Mesendoderm (in vitro differentiated cells): ENCODE measurements around the gene ALDOA.

Experiments
- DNase-seq: peaks from one replicate; pipeline ENCODE4 v3.0.0; 2013
- H2AK5ac ChIP-seq: 2 replicates; pipeline ENCODE4 v1.6.1; 2013; ENCODE audit warnings: low read length, inconsistent platforms
- H2BK120ac ChIP-seq: 2 replicates; pipeline ENCODE4 v1.6.1; 2013; ENCODE audit warnings: low read depth, mild to moderate bottlenecking, low read length, moderate library complexity, mixed read lengths
- H2BK15ac ChIP-seq: replicated peaks from 2 replicates; pipeline ENCODE4 v1.6.1; 2013; ENCODE audit warnings: low read depth, mild to moderate bottlenecking, moderate library complexity
- H2BK5ac ChIP-seq: 2 replicates; pipeline ENCODE4 v1.6.1; 2013; ENCODE audit warnings: low read length, inconsistent platforms
- H3K18ac ChIP-seq: 2 replicates; pipeline ENCODE4 v1.6.1; 2013; ENCODE audit warnings: mild to moderate bottlenecking, low read length, mixed read lengths
- H3K23ac ChIP-seq: one replicate; pipeline ENCODE4 v1.6.1; 2013; ENCODE audit warnings: low read length
- H3K27ac ChIP-seq: 2 replicates; pipeline ENCODE4 v1.5.1; 2013; ENCODE audit warnings: low read depth, mild to moderate bottlenecking, inconsistent platforms, low read length, moderate library complexity
- H3K27me3 ChIP-seq: 2 replicates; pipeline ENCODE4 v1.6.1; 2013; ENCODE audit warnings: low read length, control low read depth, mild to moderate bottlenecking, inconsistent platforms; ENCODE audit not compliant: insufficient read depth, poor library complexity
- H3K36me3 ChIP-seq: 2 replicates; pipeline ENCODE4 v1.6.1; 2013; ENCODE audit warnings: low read length, inconsistent platforms; ENCODE audit not compliant: control insufficient read depth, insufficient read depth
- H3K4ac ChIP-seq: one replicate; pipeline ENCODE4 v1.6.1; 2013; ENCODE audit warnings: low read depth, mild to moderate bottlenecking, low read length, moderate library complexity
- H3K4me1 ChIP-seq: 2 replicates; pipeline ENCODE4 v1.6.1; 2013; ENCODE audit warnings: low read depth, low read length, inconsistent platforms; ENCODE audit not compliant: control insufficient read depth
- H3K4me2 ChIP-seq: 2 replicates; pipeline ENCODE4 v1.6.1; 2013; ENCODE audit warnings: low read length
- H3K4me3 ChIP-seq: 2 replicates; pipeline ENCODE4 v1.5.1; 2013; ENCODE audit warnings: mild to moderate bottlenecking, low read length
- H3K56ac ChIP-seq: one replicate; pipeline ENCODE4 v1.6.1; 2013; ENCODE audit warnings: low read length
- H3K79me1 ChIP-seq: 2 replicates; pipeline ENCODE4 v1.6.1; 2013; ENCODE audit warnings: low read length, inconsistent platforms
- H3K79me2 ChIP-seq: 2 replicates; pipeline ENCODE4 v1.6.1; 2013; ENCODE audit warnings: mild to moderate bottlenecking, low read length; ENCODE audit not compliant: control insufficient read depth, insufficient read depth
- H3K9ac ChIP-seq: 2 replicates; pipeline ENCODE4 v1.6.1; 2013; ENCODE audit warnings: low read length, inconsistent platforms
- H4K5ac ChIP-seq: one replicate; pipeline ENCODE4 v1.6.1; 2013; ENCODE audit warnings: low read length
- H4K8ac ChIP-seq: one replicate; pipeline ENCODE4 v1.6.1; 2013; ENCODE audit warnings: low read depth, mild to moderate bottlenecking, control low read depth, low read length, moderate library complexity
- WGBS: extraction: QIAGEN DNeasy Blood & Tissue Kit; methylation state at CpG from one replicate; pipeline ENCODE4 v1.1.7; 2013; ENCODE audit warnings: low lambda C conversion rate, missing lambda C conversion rate; ENCODE audit not compliant: insufficient coverage; ENCODE audit errors: extremely low coverage; 5-methylcytosine and 5-hydroxymethylcytosine counted together

The ALDOA gene

GRCh38 chr16:30063893-30064728 is 1.4 kb upstream of the ALDOA start:
- H3K4ac ChIP-seq = peak overlapping the region; percentile 98
- H4K5ac ChIP-seq = no peak overlapping the region
- peaks cover 11% of the 10 kb centered on the region for H3K36me3 ChIP-seq
- H3K4me1 ChIP-seq = peaks cover 11% of the 10 kb centered on the region
- H3K4me2 ChIP-seq = peak overlapping the region; percentile 93
- H3K27me3 ChIP-seq = no peaks in the 10 kb centered on the region
- H3K9ac ChIP-seq = peak overlapping the region; percentile 100
- H2BK120ac ChIP-seq = peak overlapping the region; percentile 46
- H3K23ac ChIP-seq = peak overlapping the region; percentile 85
- H3K27ac ChIP-seq = peak overlapping the region; percentile 100
- no peak overlapping the region for H2AK5ac ChIP-seq
- H3K4me3 ChIP-seq = peak overlapping the region; percentile 86
- H4K8ac ChIP-seq = peak overlapping the region; percentile 28
- peak overlapping the region; percentile 100 for H3K56ac ChIP-seq
- no peak overlapping the region for H2BK15ac ChIP-seq
- no peak overlapping the region for H2BK5ac ChIP-seq
- peaks cover 20% of the 10 kb centered on the region for H3K79me1 ChIP-seq
- no CpG with 5 or more reads among the region's 27 CpGs for WGBS
- peak overlapping the region; percentile 31 for H3K18ac ChIP-seq
- H3K79me2 ChIP-seq = peaks cover 22% of the 10 kb centered on the region
- peak; percentile 77 for DNase-seq

GRCh38 chr16:30064729-30065101 is 845 bp upstream of the ALDOA start:
- no peak overlapping the region for H2BK15ac ChIP-seq
- no CpG with 5 or more reads among the region's 25 CpGs for whole genome bisulfite sequencing
- H2BK120ac ChIP-seq = peak overlapping the region; percentile 46
- H3K79me2 ChIP-seq = peaks cover 25% of the 10 kb centered on the region
- peak overlapping the region; percentile 100 for H3K9ac ChIP-seq
- H3K18ac ChIP-seq = peak overlapping the region; percentile 31
- H3K4me2 ChIP-seq = peak overlapping the region; percentile 93
- H3K56ac ChIP-seq = peak overlapping the region; percentile 100
- peak overlapping the region; percentile 98 for H3K4ac ChIP-seq
- H4K8ac ChIP-seq = no peak overlapping the region
- peak overlapping the region; percentile 100 for H2BK5ac ChIP-seq
- no peak overlapping the region for H4K5ac ChIP-seq
- H3K36me3 ChIP-seq = peaks cover 17% of the 10 kb centered on the region
- no peaks in the 10 kb centered on the region for H3K27me3 ChIP-seq
- H3K23ac ChIP-seq = peak overlapping the region; percentile 39
- peak overlapping the region; percentile 86 for H3K4me3 ChIP-seq
- DNase-seq = no peak
- peaks cover 11% of the 10 kb centered on the region for H3K4me1 ChIP-seq
- H2AK5ac ChIP-seq = no peak overlapping the region
- H3K27ac ChIP-seq = peak overlapping the region; percentile 100
- peaks cover 25% of the 10 kb centered on the region for H3K79me1 ChIP-seq

- Histone ChIP-seq H3K79me2 (peaks cover 25% of the 10 kb centered on the region), H3K9ac (peak overlapping the region; percentile 100), H3K27ac (peak overlapping the region; percentile 94), H3K36me3 (peaks cover 20% of the 10 kb centered on the region), H3K4me2 (peak overlapping the region; percentile 91), H2BK5ac (peak overlapping the region; percentile 91), H4K8ac (no peak overlapping the region), H3K23ac (peak overlapping the region; percentile 95), H4K5ac (no peak overlapping the region), H3K4ac (peak overlapping the region; percentile 1), H3K18ac (peak overlapping the region; percentile 53), H3K79me1 (peaks cover 28% of the 10 kb centered on the region), H3K27me3 (no peaks in the 10 kb centered on the region), H3K56ac (peak overlapping the region; percentile 100), H2BK15ac (no peak overlapping the region), H2AK5ac (peak overlapping the region; percentile 81), H3K4me1 (peaks cover 11% of the 10 kb centered on the region), H2BK120ac (no peak overlapping the region), H3K4me3 (peak overlapping the region; percentile 88)
- no CpG with 5 or more reads among the region's 44 CpGs for WGBS
- DNase-seq = peak; percentile 54
Measured at GRCh38 chr16:30065943-30066760, 592 bp downstream of the ALDOA start.

GRCh38 chr16:30066761-30067583 is 1.4 kb downstream of the ALDOA start:
- Histone ChIP-seq H2BK15ac (no peak overlapping the region), H3K23ac (no peak overlapping the region), H3K4me3 (peak overlapping the region; percentile 88), H3K79me1 (peaks cover 28% of the 10 kb centered on the region), H4K8ac (no peak overlapping the region), H3K4me1 (peaks cover 11% of the 10 kb centered on the region), H2BK5ac (no peak overlapping the region), H3K36me3 (peaks cover 24% of the 10 kb centered on the region), H2AK5ac (no peak overlapping the region), H3K4ac (no peak overlapping the region), H4K5ac (no peak overlapping the region), H3K56ac (peak overlapping the region; percentile 100), H3K27me3 (no peaks in the 10 kb centered on the region), H3K4me2 (peak overlapping the region; percentile 91), H3K18ac (no peak overlapping the region), H2BK120ac (no peak overlapping the region), H3K27ac (no peak overlapping the region), H3K79me2 (peaks cover 25% of the 10 kb centered on the region), H3K9ac (peak overlapping the region; percentile 100)
- no CpG with 5 or more reads among the region's 21 CpGs for WGBS
- no peak for DNase-seq

- Histone ChIP-seq H3K18ac (no peak overlapping the region), H2AK5ac (no peak overlapping the region), H3K9ac (peak overlapping the region; percentile 100), H3K23ac (no peak overlapping the region), H3K36me3 (peaks cover 24% of the 10 kb centered on the region), H2BK15ac (no peak overlapping the region), H3K4me3 (no peak overlapping the region), H3K79me1 (peaks cover 28% of the 10 kb centered on the region), H3K56ac (peak overlapping the region; percentile 100), H2BK120ac (no peak overlapping the region), H4K5ac (no peak overlapping the region), H4K8ac (no peak overlapping the region), H3K27ac (no peak overlapping the region), H3K4me2 (peak overlapping the region; percentile 27), H2BK5ac (no peak overlapping the region), H3K27me3 (no peaks in the 10 kb centered on the region), H3K79me2 (peaks cover 25% of the 10 kb centered on the region), H3K4me1 (peaks cover 11% of the 10 kb centered on the region), H3K4ac (no peak overlapping the region)
- DNase-seq = no peak
- no CpG with 5 or more reads among the region's 6 CpGs for WGBS
Measured at GRCh38 chr16:30067584-30067916, 2.0 kb downstream of the ALDOA start.
